Breast epithelium (tissue), 4 donors: ENCODE results near the gene NHLRC4. TPM values are rescaled to one million over a fixed set of nuclear protein-coding genes. Genes with fewer than 3 reads are reported as not detected.
A peak's percentile ranks its signal among the peaks of the same experiment; 100 is the strongest.

Experiments
- DNase-seq, 2 donors: peaks; one replicate each; pipeline ENCODE4 v3.0.0-alpha.2; 2019; ENCODE audit warnings: low spot score in 2 of 2
- H3K27ac ChIP-seq, 2 donors: fragments of 200-600 bp; sonication (generic) in 1 of 2; one replicate each; pipeline ENCODE4 v1.5.1; 2016 to 2019; ENCODE audit warnings: mild to moderate bottlenecking in 1 of 2
- H3K27me3 ChIP-seq, 2 donors: fragments of 200-600 bp; sonication (generic) in 1 of 2; one replicate each; pipeline versions ENCODE4 v1.5.1 to v1.6.0; 2017 to 2019; ENCODE audit warnings: control low read depth in 1 of 2, mild to moderate bottlenecking in 1 of 2
- H3K36me3 ChIP-seq: fragments of 200-600 bp; one replicate; pipeline ENCODE4 v1.5.1; 2019
- H3K4me1 ChIP-seq, 2 donors: fragments of 200-600 bp; sonication (generic); one replicate each; pipeline ENCODE4 v1.5.1; 2016 to 2019; ENCODE audit warnings: control low read depth in 1 of 2
- H3K4me3 ChIP-seq, 3 donors: fragments of 200-600 bp; sonication (generic); 1 replicate in 2 of 3; 2 replicates in 1 of 3; pipeline ENCODE4 v1.5.1; 2016 to 2019; ENCODE audit warnings: mild to moderate bottlenecking in 3 of 3, moderate library complexity in 2 of 3
- H3K9me3 ChIP-seq, 2 donors: fragments of 200-600 bp; sonication (generic) in 1 of 2; one replicate each; pipeline ENCODE4 v1.5.1; 2016 to 2019; ENCODE audit warnings: control low read depth in 1 of 2
- POLR2A ChIP-seq: fragments of 450-650 bp; IDR thresholded peaks from one replicate; pipeline ENCODE4 v1.6.1; 2016; ENCODE audit warnings: antibody characterized with exemption, mild to moderate bottlenecking, moderate library complexity
- POLR2AphosphoS5 ChIP-seq, 3 donors: sonication (generic); formaldehyde crosslinking; IDR thresholded peaks; one replicate each; pipeline ENCODE4 v1.6.1; 2017; ENCODE audit warnings: antibody characterized with exemption in 3 of 3
- intact Hi-C: fragments of 100-400 bp; cut with DNase I; formaldehyde crosslinking; loops from one replicate; pipeline ENCODE4 v1.15.1; 2023; ENCODE audit warnings: low total_unique reads
- total RNA-seq, 3 donors: library from RNA; depleted of rRNA; stranded (reverse); fragments of >200 nt; gene quantifications; one replicate each; pipeline ENCODE4 v1.1.0, GENCODE V29; 2016
- TF ChIP-seq, protein P1 (sequence below), 3 donors: fragments of 450-650 bp; IDR thresholded peaks; one replicate each; pipeline ENCODE4 v1.5.1; 2016 to 2017; ENCODE audit warnings: antibody characterized with exemption in 3 of 3, mild to moderate bottlenecking in 3 of 3, moderate library complexity in 3 of 3

The NHLRC4 gene
- total RNA-seq, 3 donors from 2014 or later: 0.32 to 1.9 (median 0.66) TPM

- peak overlapping the region; percentile 80 to 97 for H3K27ac ChIP-seq
- intact Hi-C loops: no loop called here
Measured at GRCh38 chr16:590815-591200, 24.0 kb downstream of the NHLRC4 start.

GRCh38 chr16:591231-591630, 24.4 kb downstream of the NHLRC4 start:
- Histone ChIP-seq H3K36me3 (no peaks in the 10 kb centered on the region), H3K4me1 (peaks cover 9 to 37% of the 10 kb centered on the region in 2 donors), H3K4me3 (peak overlapping the region in 2 of 3 donors; percentile 69 to 83), H3K27ac (peak overlapping the region; percentile 80 to 97), H3K27me3 (no peaks in the 10 kb centered on the region), H3K9me3 (no peaks in the 10 kb centered on the region)
- TF ChIP-seq POLR2AphosphoS5 (IDR thresholded peaks at IDR 0.05) (no peak), POLR2A (no peak)
- TF ChIP-seq, protein P1, sequence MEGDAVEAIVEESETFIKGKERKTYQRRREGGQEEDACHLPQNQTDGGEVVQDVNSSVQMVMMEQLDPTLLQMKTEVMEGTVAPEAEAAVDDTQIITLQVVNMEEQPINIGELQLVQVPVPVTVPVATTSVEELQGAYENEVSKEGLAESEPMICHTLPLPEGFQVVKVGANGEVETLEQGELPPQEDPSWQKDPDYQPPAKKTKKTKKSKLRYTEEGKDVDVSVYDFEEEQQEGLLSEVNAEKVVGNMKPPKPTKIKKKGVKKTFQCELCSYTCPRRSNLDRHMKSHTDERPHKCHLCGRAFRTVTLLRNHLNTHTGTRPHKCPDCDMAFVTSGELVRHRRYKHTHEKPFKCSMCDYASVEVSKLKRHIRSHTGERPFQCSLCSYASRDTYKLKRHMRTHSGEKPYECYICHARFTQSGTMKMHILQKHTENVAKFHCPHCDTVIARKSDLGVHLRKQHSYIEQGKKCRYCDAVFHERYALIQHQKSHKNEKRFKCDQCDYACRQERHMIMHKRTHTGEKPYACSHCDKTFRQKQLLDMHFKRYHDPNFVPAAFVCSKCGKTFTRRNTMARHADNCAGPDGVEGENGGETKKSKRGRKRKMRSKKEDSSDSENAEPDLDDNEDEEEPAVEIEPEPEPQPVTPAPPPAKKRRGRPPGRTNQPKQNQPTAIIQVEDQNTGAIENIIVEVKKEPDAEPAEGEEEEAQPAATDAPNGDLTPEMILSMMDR (IDR thresholded peaks at IDR 0.05): no peak
- intact Hi-C loops: no loop called here
- no peak for DNase-seq

More at GRCh38 chr16:590815-591200, 24.0 kb downstream of the NHLRC4 start:
- H3K36me3 ChIP-seq: no peaks in the 10 kb centered on the region
- peaks cover 9 to 37% of the 10 kb centered on the region in 2 donors for H3K4me1 ChIP-seq
- no peak for DNase-seq
- H3K4me3 ChIP-seq: peak overlapping the region; percentile 59 to 83 (median 69)
- TF ChIP-seq, protein P1 (IDR thresholded peaks at IDR 0.05): no peak
- TF ChIP-seq POLR2A: no peak
- TF ChIP-seq POLR2AphosphoS5 (IDR thresholded peaks at IDR 0.05): no peak
- no peaks in the 10 kb centered on the region for H3K27me3 ChIP-seq
- H3K9me3 ChIP-seq: no peaks in the 10 kb centered on the region

- Histone ChIP-seq H3K27ac (peak overlapping the region; percentile 81 to 89), H3K9me3 (no peaks in the 10 kb centered on the region), H3K4me1 (peaks cover 9 to 37% of the 10 kb centered on the region in 2 donors), H3K4me3 (peak overlapping the region in 2 of 3 donors; percentile 53 to 69), H3K27me3 (no peaks in the 10 kb centered on the region), H3K36me3 (no peaks in the 10 kb centered on the region)
- TF ChIP-seq POLR2A: no peak
- TF ChIP-seq POLR2AphosphoS5 (IDR thresholded peaks at IDR 0.05): no peak
- TF ChIP-seq, protein P1 (IDR thresholded peaks at IDR 0.05): no peak
- DNase-seq: no peak
- intact Hi-C loops: no loop called here
Measured at GRCh38 chr16:591892-592517, 25.2 kb downstream of the NHLRC4 start.

DNA sequence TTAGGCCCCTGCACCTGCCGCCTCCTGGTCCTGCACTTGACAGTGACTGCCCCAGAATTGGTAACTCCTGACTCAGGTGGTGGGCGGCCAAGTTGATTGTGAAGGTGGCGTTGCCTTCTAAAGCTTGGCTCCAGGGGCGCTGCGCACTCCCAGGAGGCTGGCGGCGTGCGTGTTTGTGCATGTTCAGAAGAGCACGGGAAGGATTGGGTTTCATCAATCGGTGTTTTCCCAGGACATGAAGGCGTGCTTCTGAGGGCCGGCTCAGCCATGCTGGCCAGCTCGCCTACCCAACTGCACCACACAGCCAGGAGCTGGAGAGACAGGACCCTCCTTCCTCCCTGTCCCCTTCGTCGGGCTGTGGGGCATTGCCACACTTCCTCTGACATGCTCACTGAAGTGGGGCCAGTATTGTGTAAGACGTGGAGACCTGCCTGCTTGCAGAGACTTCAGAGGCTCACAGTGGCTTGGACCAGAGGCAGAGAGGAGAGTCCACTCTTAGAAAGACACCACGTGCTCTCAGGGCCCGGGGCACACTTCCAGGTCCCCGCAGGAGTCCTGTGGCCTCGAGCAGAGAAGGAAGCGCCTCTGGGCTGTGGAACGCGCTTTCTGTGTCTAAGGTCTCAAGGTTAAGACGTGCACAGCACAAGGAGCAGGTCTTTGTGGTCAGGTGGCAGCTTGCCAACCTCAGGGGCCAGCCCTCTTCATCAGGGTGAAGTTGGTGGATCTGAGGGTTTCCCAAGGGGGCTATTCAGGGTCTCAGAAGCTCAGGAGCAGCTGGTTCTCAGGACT, 25.9 kb downstream of the NHLRC4 start:
- H3K4me3 ChIP-seq: peak overlapping the region in 2 of 3 donors; percentile 53 to 69

More for the DNA sequence above, 25.9 kb downstream of the NHLRC4 start:
- no peaks in the 10 kb centered on the region for H3K27me3 ChIP-seq
- intact Hi-C loops: no loop called here
- H3K36me3 ChIP-seq: no peaks in the 10 kb centered on the region
- peaks cover 9 to 32% of the 10 kb centered on the region in 2 donors for H3K4me1 ChIP-seq
- DNase-seq: peak in 1 of 2 donors; percentile 82
- no peaks in the 10 kb centered on the region for H3K9me3 ChIP-seq
- H3K27ac ChIP-seq: peak overlapping the region; percentile 81 to 89
- TF ChIP-seq, protein P1 (IDR thresholded peaks at IDR 0.05): peak in 2 of 3 donors; percentile 29 to 43
- TF ChIP-seq POLR2AphosphoS5 (IDR thresholded peaks at IDR 0.05) (peak; percentile 27 to 77 (median 34)), POLR2A (no peak)
